T-helper 22 cell (primary cell): ENCODE results near the gene FOXQ1.
"Not testable (repeated sequence)": the region's sequence is repeated elsewhere in the genome, so short reads cannot be mapped to it uniquely, and the experiment has no call there.

ENCODE experiments used
- DNase-seq: peaks from one replicate; pipeline ENCODE4 v3.0.0-alpha.2; 2020; ENCODE audit warnings: low read depth

Gene FOXQ1

GRCh38 chr6:1291381-1291780 lies 20.5 kb upstream of the FOXQ1 start:
- DNase-seq = no peak

- DNase-seq = no peak
These were observed 16.5 kb upstream of the FOXQ1 start for GRCh38 chr6:1295420-1295819.

GRCh38 chr6:1296079-1296478 lies 15.8 kb upstream of the FOXQ1 start:
- DNase-seq = no peak

GRCh38 chr6:1296542-1296941 lies 15.4 kb upstream of the FOXQ1 start:
- DNase-seq = no peak

GRCh38 chr6:1297746-1298145 lies 14.2 kb upstream of the FOXQ1 start:
- no peak for DNase-seq

- DNase-seq = no peak
These were observed 13.1 kb upstream of the FOXQ1 start for GRCh38 chr6:1298768-1299167.

GRCh38 chr6:1306133-1306532 lies 5.8 kb upstream of the FOXQ1 start:
- DNase-seq = no peak

GRCh38 chr6:1309366-1309765 lies 2.5 kb upstream of the FOXQ1 start:
- no peak for DNase-seq

- DNase-seq = no peak
These were observed 1.1 kb upstream of the FOXQ1 start for GRCh38 chr6:1310628-1311399.

GRCh38 chr6:1312203-1312472 lies 240 bp downstream of the FOXQ1 start:
- DNase-seq = no peak

GRCh38 chr6:1312473-1313367 lies 822 bp downstream of the FOXQ1 start:
- no peak for DNase-seq

GRCh38 chr6:1313384-1313766 lies 1.5 kb downstream of the FOXQ1 start:
- no peak for DNase-seq

GRCh38 chr6:1313767-1314503 lies 2.0 kb downstream of the FOXQ1 start:
- no peak for DNase-seq

- DNase-seq = no peak
These were observed 2.7 kb downstream of the FOXQ1 start for GRCh38 chr6:1314617-1315016.

GRCh38 chr6:1315201-1315559 lies 3.3 kb downstream of the FOXQ1 start:
- no peak for DNase-seq

- no peak for DNase-seq
These were observed 3.9 kb downstream of the FOXQ1 start for GRCh38 chr6:1315560-1316386.

GRCh38 chr6:1316489-1316971 lies 4.6 kb downstream of the FOXQ1 start:
- DNase-seq = no peak

- no peak for DNase-seq
These were observed 5.5 kb downstream of the FOXQ1 start for GRCh38 chr6:1317302-1317815.

- no peak for DNase-seq
These were observed 6.1 kb downstream of the FOXQ1 start for GRCh38 chr6:1318036-1318435.

- DNase-seq = not testable (repeated sequence)
These were observed 6.7 kb downstream of the FOXQ1 start for GRCh38 chr6:1318584-1318983.

GRCh38 chr6:1321738-1322137 lies 9.8 kb downstream of the FOXQ1 start:
- no peak for DNase-seq

- DNase-seq = no peak
These were observed 10.3 kb downstream of the FOXQ1 start for GRCh38 chr6:1322156-1322555.
